Muscle of leg (tissue), 11 donors: ENCODE results near the gene GAS7. TPM values are rescaled to one million over a fixed set of nuclear protein-coding genes. Genes with fewer than 3 reads are reported as not detected.
A peak's percentile ranks its signal among the peaks of the same experiment; 100 is the strongest.

ENCODE experiments used
- DNase-seq: peaks from one replicate; pipeline ENCODE4 v3.0.0; 2013
- H3K27ac ChIP-seq: one replicate; pipeline ENCODE4 v1.5.1; 2013; ENCODE audit warnings: mild to moderate bottlenecking, low read length, control low read depth
- H3K27me3 ChIP-seq: one replicate; pipeline ENCODE4 v1.6.1; 2013; ENCODE audit warnings: low read length; ENCODE audit not compliant: control insufficient read depth, insufficient read depth
- H3K36me3 ChIP-seq: one replicate; pipeline ENCODE4 v1.6.1; 2013; ENCODE audit warnings: low read length; ENCODE audit not compliant: control insufficient read depth, insufficient read depth
- H3K4me1 ChIP-seq: one replicate; pipeline ENCODE4 v1.6.1; 2013; ENCODE audit warnings: low read length; ENCODE audit not compliant: control insufficient read depth, insufficient read depth
- H3K4me3 ChIP-seq: one replicate; pipeline ENCODE4 v1.5.1; 2013; ENCODE audit warnings: low read length, control low read depth
- H3K9me3 ChIP-seq: replicated peaks from 2 replicates; pipeline ENCODE4 v1.6.1; 2013; ENCODE audit warnings: low read depth, low read length; ENCODE audit not compliant: control insufficient read depth
- WGBS: methylation state at CpG from one replicate; pipeline ENCODE4 v1.1.5; 2013; ENCODE audit warnings: missing lambda C conversion rate; ENCODE audit not compliant: insufficient coverage; 5-methylcytosine and 5-hydroxymethylcytosine counted together
- polyA plus RNA-seq, 8 donors: library from polyadenylated mRNA; unstranded; fragments of 120-200 nt; gene quantifications; one replicate each; pipeline versions ENCODE4 v1.2.1 to v1.2.3, GENCODE V29; 2013; ENCODE audit warnings: inconsistent platforms in 1 of 8, low replicate concordance in 1 of 8; ENCODE audit not compliant: insufficient read length in 8 of 8, insufficient read depth in 1 of 8
- total RNA-seq: library from RNA; stranded (reverse); fragments of 120-200 nt; gene quantifications from one replicate; pipeline ENCODE4 v1.2.4, GENCODE V29; 2013

The GAS7 gene
- total and polyA plus RNA-seq, 9 donors: 33.3 to 68.9 (median 45.9) TPM

- Histone ChIP-seq H3K9me3 (no peaks in the 10 kb centered on the region), H3K4me3 (no peak overlapping the region), H3K27me3 (no peaks in the 10 kb centered on the region), H3K36me3 (no peaks in the 10 kb centered on the region), H3K27ac (no peak overlapping the region), H3K4me1 (peaks cover 76% of the 10 kb centered on the region)
- WGBS: 90% methylated on average over 3 of the region's 5 CpGs
- DNase-seq: no peak
Observed at GRCh38 chr17:10116267-10116666, 82.1 kb downstream of the GAS7 start.

- DNase-seq: no peak
- Histone ChIP-seq H3K36me3 (no peaks in the 10 kb centered on the region), H3K9me3 (no peaks in the 10 kb centered on the region), H3K4me3 (no peak overlapping the region), H3K27ac (peak overlapping the region; percentile 92), H3K27me3 (no peaks in the 10 kb centered on the region), H3K4me1 (peaks cover 71% of the 10 kb centered on the region)
- WGBS: 81% methylated on average over 3 of the region's 4 CpGs
Observed at GRCh38 chr17:10115536-10115932, 82.9 kb downstream of the GAS7 start.

DNA sequence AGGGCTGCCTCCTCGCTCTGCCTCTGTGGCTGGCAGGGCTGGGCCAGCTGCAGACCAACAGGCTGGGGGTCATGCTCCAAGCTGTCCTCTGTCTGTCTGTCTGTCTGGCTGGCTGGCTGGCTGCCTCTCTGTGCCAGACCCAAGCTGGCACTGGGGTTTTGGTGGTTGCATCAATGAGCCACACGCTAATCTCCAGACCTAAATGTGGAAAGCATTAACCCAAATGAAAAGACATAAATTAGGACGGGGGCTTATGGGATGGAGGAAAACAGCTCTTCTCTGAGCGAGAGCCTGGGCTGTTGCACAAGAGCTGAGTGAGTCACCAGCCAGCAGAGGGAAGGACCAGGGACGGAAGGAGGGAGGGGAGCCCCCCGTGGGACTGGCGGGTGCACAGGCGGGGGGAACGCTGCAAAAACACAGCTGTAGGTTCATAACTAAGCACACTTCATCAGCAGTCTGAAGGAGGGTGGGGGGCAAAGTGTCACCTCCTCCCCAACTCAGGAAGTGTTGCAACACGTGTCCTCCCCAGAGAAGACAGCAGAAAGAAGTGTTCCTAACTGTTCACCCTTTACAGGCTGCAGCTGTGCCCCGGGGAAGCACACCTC lies 83.4 kb downstream of the GAS7 start:
- H3K4me1 ChIP-seq: peaks cover 67% of the 10 kb centered on the region
- H3K27ac ChIP-seq: peak overlapping the region; percentile 92
- H3K9me3 ChIP-seq: no peaks in the 10 kb centered on the region
- 0% methylated on average over 4 of the region's 11 CpGs for WGBS
- no peaks in the 10 kb centered on the region for H3K36me3 ChIP-seq
- peak; percentile 98 for DNase-seq
- H3K4me3 ChIP-seq: no peak overlapping the region
- H3K27me3 ChIP-seq: no peaks in the 10 kb centered on the region

GRCh38 chr17:10112962-10113361 lies 85.4 kb downstream of the GAS7 start:
- 7% methylated on average over 2 of the region's 4 CpGs for WGBS
- Histone ChIP-seq H3K4me1 (peaks cover 50% of the 10 kb centered on the region), H3K27ac (peak overlapping the region; percentile 92)

DNA sequence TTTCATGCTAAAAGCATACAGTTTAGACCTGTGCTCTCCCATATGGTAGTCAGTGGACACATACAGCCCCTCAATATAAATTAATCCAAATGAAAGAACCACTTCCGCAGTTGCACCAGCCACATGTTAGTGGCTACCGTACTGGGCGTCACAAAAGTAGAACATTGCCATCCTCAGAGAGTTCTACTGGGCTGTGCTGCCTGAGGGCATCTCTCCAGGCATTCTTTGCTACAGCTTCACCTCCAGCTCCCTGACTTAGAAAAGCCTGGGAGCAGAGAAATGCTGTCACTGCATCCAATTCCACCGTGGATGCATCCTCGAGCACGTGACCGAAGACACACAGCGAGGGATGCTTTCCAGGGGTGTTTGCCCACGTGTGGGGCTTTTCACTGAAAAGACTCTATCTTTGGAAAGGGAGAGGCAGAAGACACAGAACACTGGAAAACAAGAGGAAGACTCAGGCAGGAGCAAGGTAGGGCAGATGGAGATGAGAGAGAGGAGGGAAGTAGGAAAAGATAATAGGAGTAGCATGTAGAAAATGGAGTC lies 86.4 kb downstream of the GAS7 start:
- Histone ChIP-seq H3K27me3 (no peaks in the 10 kb centered on the region), H3K4me3 (no peak overlapping the region), H3K36me3 (no peaks in the 10 kb centered on the region), H3K4me1 (peaks cover 40% of the 10 kb centered on the region), H3K27ac (peak overlapping the region; percentile 3), H3K9me3 (no peaks in the 10 kb centered on the region)
- no peak for DNase-seq
- 81% methylated on average over 8 of the region's 9 CpGs for whole genome bisulfite sequencing

More at GRCh38 chr17:10112962-10113361, 85.4 kb downstream of the GAS7 start:
- Histone ChIP-seq H3K4me3 (no peak overlapping the region), H3K9me3 (no peaks in the 10 kb centered on the region), H3K27me3 (no peaks in the 10 kb centered on the region), H3K36me3 (no peaks in the 10 kb centered on the region)
- DNase-seq: peak; percentile 62

- H3K4me3 ChIP-seq: no peak overlapping the region
- H3K36me3 ChIP-seq: no peaks in the 10 kb centered on the region
- WGBS: no CpG with 5 or more reads among the region's 4 CpGs
- no peak overlapping the region for H3K27ac ChIP-seq
- no peaks in the 10 kb centered on the region for H3K27me3 ChIP-seq
- no peak for DNase-seq
- no peaks in the 10 kb centered on the region for H3K9me3 ChIP-seq
- H3K4me1 ChIP-seq: peaks cover 29% of the 10 kb centered on the region
Observed at GRCh38 chr17:10109146-10109545, 89.3 kb downstream of the GAS7 start.

- Histone ChIP-seq H3K27ac (no peak overlapping the region), H3K36me3 (no peaks in the 10 kb centered on the region), H3K4me1 (peaks cover 17% of the 10 kb centered on the region), H3K9me3 (no peaks in the 10 kb centered on the region), H3K4me3 (no peak overlapping the region), H3K27me3 (no peaks in the 10 kb centered on the region)
- no peak for DNase-seq
- 86% methylated on average over 3 of the region's 11 CpGs for WGBS
Observed at GRCh38 chr17:10107316-10108165, 90.9 kb downstream of the GAS7 start.

- WGBS: 76% methylated on average over 8 of the region's 9 CpGs
- H3K4me3 ChIP-seq: no peak overlapping the region
- no peak for DNase-seq
- no peaks in the 10 kb centered on the region for H3K27me3 ChIP-seq
- H3K9me3 ChIP-seq: no peaks in the 10 kb centered on the region
- H3K36me3 ChIP-seq: no peaks in the 10 kb centered on the region
- H3K27ac ChIP-seq: no peak overlapping the region
- H3K4me1 ChIP-seq: peaks cover 15% of the 10 kb centered on the region
Observed at GRCh38 chr17:10106067-10106466, 92.3 kb downstream of the GAS7 start.

DNA sequence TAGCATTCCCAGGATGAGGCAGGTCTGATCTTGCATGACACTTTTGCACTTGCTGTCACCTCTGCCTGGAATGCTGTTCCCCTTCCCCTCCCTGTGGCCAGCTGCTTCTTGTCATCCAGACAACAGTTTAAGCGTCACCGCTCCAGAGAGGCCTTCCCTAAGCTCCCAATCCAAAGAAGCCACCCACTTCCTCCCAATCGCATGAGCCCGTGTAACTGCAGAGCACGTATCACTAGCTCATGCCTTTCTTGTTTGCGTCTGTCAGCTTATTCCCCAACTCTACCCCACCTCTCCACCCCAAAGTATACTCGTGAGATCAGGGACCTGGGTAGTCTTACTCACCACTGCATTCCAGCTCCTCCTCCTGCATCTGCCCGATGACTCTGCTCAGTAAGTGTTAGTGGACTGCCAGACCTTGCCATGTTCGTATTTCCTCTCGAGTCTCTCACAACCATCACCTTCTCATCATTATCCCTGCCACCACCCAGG lies 92.8 kb downstream of the GAS7 start:
- Histone ChIP-seq H3K27ac (peak overlapping the region; percentile 25), H3K36me3 (no peaks in the 10 kb centered on the region), H3K4me1 (peaks cover 15% of the 10 kb centered on the region), H3K27me3 (no peaks in the 10 kb centered on the region), H3K9me3 (no peaks in the 10 kb centered on the region), H3K4me3 (no peak overlapping the region)
- 34% methylated on average over 9 of the region's 10 CpGs for WGBS
- peak; percentile 77 for DNase-seq

DNA sequence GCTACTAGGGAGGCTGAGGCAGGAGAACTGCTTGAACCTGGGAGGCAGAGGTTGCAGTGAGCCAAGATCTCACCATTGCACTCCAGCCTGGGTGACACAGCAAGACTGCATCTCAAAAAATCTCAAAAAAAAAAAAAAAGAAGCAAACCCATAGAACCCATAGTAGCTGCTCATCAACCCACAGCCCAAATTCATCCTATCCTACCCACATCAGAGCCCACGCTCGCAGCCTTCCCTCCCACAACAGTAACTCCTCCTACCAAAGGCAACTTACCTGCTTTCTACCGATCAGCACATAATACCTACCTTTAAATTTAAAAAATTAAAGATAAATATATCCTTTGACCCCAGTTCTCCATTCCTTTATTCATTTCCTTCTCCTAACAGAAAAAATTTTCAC lies 94.7 kb downstream of the GAS7 start:
- no peaks in the 10 kb centered on the region for H3K36me3 ChIP-seq
- no peaks in the 10 kb centered on the region for H3K27me3 ChIP-seq
- no peak overlapping the region for H3K4me3 ChIP-seq
- H3K27ac ChIP-seq: no peak overlapping the region
- no peaks in the 10 kb centered on the region for H3K9me3 ChIP-seq
- no peak for DNase-seq
- 80% methylated on average over 1 of the region's 3 CpGs for WGBS
- peaks cover 23% of the 10 kb centered on the region for H3K4me1 ChIP-seq
